Stimulated activated CD4-positive, alpha-beta T cell treated with anti-CD3 and anti-CD28 coated beads, Interleukin-15, amount 100 ng/mL, for 1 hour (primary cell): ENCODE results near the gene AHNAK2.

ENCODE experiments used
- DNase-seq, 2 donors: peaks; one replicate each; pipeline ENCODE4 v3.0.0-alpha.2; 2020; ENCODE audit warnings: low read depth in 1 of 2, low spot score in 1 of 2

AHNAK2 gene

DNA sequence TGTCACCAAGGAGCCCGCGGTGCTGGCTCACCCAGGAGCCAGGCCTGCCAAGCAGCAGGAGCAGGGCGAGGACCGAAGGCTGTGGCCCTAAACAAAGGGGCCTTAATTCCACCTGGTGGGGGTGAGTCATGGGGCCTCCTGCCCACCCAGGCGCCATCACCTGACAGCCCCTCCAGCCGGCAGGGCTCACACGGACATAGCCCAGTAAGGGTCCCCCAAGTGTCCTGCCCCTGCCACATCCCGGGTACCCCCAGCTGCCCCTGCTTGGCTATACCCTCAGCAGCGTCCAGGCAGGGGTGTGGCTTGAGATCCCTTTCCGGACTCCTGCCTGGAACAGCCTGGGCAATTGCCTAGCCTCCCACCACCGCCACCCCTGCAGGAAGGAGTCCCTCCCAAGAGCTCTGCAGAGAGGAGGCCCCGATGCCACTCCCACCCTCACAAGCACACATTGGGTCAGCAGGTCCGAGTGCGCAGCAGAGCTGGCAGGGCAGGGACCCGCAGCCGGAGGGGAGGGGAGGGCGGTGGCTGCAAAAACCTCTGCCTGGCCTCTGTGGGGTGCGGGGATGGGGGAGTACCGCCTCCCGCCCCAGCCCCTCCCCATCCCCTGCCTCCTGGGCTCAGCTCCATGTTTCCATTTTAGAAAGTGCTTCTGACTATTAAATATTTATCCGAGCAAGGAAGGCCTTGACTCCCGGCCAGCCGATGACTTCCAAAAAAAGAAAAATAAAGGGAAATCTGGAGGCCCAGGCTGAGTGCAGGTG, 4.6 kb downstream of the AHNAK2 start:
- no peak for DNase-seq

DNA sequence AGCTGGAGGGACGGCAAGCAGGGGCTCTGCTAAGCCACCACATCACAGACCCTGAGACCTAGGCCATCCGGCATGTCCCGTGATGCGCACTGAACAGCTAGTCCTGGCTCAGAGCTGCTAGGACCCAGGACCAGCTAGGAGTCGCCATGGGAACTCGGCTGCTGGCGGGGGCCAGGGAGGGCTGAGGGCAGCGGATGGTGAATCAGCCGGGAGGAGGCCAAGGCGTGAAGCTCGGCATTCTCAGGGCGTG, 5.1 kb downstream of the AHNAK2 start:
- DNase-seq = no peak

DNA sequence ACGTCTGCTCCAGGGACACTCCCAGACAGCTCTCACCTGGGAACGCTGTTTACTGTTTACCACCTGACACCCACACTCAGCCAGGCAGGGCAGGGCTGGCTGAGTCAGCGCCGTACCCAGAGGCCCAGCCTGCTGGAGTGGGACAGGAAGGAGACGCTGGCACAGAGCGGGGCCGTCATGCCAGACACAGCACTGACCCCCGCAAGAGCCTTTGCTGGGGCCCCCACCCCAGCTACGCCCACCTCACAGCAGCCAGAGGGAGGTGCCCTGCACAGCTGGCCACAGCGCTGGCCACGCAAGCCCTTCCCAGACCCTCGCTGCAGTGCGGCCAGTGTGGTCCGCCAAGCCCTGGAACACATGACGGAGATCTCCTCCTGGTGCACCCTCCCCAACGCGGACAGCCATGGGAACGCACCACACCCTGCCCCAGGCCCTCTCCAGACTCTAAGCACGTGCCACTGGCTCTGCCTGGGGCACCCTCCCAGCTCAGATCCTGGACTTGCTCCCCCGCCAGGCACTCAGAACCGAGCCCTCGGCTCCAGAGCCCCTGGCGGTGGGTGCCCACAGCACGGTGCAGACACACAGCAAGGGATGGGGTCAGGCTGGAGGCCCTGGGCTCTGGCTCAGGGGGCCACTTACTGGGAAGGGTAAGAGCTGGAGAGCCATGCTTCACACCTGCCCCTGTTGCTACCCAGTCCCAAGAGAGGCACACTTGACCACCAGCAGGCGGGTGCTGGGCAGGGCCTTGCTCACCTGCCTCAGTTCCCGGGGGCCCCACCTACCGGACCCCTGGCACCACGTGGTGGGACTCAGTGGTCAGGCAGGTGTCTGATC, 5.7 kb downstream of the AHNAK2 start:
- no peak for DNase-seq

DNA sequence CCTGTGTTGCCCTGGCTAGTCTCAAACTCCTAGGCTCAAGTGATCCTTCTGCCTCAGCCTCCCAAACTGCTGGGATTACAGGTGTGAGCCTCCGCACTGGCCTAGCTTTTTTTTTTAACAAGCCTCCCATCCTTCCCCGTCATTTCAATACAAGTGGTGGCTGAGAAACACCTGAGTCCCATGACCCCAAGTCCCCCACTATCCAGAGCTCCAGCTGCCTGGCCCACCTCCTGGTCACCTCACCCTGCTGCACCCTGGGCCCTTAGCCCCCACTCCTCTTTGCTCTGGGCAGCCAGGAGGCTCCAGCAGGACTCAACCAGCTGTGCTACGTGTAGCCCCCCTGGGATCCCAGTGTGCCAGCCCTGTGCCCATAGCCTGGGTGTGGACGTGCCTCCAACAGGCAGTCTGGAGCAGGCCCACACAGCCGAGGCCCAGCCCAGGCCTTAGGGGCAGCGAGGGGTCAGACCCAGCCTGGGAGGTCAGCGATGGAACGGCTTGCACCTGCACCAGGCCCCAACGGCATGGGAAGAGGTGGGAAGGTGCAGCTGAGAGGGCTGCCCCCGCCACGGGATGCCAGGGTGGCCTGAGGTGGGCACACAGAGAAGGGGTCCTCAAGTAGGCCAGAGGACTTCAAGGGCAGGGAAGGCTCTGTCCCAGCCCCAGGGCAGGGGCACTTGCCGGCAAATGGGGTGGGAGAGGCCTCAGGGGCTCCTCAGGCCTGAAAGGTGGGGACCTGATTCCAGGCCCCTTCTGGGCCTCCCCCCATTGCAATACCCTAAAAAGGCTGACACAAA, 6.5 kb downstream of the AHNAK2 start:
- DNase-seq = no peak

DNA sequence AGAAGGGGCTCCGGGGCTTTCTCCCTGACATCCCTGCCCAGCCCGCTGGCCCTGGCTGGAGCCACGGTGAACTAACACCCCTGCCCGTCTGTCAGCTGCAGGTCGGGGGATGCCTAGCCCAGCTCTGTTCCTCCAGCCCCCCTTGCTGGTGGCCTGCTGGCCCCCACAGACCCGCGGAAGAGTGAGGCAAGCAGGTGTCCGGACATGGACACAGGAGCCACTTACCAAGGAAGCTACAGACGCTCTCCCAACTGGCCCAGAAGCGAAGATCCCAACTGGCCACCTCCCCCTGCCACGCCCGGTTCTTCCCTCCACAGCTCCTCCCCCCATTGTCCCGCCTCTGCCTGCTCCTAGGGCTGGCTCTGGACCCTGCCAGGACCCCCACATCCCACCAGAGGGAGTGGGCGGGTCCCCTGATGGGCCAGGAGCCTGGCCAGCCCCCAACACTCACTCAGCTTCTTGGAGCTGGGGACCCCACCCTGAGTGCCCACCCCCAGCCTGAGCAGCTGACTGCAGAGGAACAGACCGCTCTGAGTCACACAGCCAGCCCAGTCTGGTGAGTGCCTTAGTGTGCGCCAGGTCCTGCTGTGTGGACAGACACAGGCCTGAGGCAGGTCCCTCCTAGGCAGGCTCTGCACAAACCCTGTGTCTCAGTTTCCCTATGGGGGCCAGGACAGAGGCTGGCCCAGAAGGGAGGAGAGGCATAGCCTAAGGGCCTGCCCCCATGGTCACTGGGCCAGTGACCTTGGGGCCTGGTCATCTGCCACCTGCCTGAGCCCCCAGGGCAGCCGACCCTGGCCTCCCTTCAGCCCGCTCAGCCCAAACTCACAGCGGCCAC, 7.7 kb downstream of the AHNAK2 start:
- DNase-seq = no peak

DNA sequence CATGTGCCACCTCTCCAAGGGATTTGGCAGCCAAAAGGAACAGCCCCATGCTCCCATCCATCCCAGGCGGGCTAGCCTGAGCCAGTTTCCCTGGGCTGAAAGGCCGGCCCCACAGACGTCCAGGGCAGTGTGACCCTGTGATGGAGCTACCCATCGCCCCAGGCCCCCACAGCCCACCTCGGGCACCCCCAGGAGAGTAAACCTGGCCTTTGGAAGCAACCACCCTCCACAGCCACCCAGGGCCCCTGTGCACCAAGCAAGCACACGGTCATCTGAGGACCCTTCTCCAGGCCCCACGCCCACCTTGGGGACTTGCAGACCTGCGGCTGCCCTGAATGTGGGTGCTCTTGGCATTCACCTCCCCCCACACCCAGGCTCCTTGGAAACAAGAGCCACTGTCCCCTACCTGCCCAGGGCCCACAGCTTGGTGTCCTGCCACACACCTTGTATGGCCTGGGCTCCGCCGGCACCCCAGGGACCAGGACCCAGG, 8.4 kb downstream of the AHNAK2 start:
- no peak for DNase-seq

DNA sequence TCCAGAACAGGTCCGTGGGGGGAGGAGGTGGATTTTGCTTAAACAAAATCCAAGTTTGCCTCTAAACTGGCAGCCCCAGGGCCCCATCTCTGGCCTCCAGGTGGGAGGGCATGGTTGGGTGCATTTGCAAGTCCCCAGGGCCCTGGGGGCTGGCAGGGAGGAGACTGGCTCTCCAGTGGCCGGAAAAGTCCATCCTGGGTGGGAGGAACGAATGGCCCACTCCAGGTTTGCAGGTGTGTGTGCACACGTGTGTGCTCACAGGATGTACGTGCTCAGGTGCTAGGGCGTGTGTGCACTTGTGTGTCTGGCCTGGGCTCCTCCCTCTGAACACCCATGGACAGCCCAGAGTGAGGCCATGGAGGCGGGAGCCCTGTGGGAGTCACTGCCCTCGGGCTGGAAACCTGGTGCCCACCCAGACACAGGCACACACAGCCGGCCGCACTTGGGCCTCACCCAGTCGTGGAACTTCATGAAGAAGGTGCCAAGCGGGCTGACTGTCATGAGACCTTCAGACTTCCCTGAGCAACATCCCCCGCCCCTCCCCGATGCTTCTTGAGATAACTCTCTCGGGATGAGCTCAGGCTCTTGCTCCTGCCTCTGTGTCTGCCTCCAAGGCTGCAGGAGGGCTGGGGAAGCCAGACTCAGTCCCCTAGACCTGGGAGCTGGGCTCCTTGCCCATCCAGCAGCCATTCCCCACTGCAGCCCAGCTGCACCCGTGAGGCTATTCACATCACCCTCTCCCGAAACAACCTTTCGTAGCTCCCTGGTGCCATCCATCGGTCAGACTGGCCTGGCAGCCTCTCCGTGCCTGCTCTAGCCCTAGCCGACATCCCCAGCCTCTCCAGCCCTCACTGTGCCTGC, 9.4 kb downstream of the AHNAK2 start:
- DNase-seq = no peak

DNA sequence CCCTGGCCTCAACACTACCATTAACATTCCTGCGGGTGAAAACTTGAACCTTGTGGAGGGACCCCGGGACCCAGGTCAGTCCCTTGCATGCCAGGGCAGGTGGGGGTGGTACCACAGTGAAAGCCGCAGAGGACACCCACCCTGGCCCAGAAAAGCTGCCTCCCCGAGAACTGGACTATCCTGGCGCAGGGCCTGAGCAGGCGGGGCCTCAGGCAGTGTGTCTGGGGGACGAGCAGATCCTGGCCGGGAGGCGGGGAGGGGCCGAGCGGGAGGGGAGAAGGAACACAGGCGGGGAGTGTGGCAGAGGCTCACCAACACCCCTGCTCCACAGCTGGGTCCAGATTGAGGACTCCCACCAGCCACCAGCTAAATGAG, 10.0 kb downstream of the AHNAK2 start:
- no peak for DNase-seq

DNA sequence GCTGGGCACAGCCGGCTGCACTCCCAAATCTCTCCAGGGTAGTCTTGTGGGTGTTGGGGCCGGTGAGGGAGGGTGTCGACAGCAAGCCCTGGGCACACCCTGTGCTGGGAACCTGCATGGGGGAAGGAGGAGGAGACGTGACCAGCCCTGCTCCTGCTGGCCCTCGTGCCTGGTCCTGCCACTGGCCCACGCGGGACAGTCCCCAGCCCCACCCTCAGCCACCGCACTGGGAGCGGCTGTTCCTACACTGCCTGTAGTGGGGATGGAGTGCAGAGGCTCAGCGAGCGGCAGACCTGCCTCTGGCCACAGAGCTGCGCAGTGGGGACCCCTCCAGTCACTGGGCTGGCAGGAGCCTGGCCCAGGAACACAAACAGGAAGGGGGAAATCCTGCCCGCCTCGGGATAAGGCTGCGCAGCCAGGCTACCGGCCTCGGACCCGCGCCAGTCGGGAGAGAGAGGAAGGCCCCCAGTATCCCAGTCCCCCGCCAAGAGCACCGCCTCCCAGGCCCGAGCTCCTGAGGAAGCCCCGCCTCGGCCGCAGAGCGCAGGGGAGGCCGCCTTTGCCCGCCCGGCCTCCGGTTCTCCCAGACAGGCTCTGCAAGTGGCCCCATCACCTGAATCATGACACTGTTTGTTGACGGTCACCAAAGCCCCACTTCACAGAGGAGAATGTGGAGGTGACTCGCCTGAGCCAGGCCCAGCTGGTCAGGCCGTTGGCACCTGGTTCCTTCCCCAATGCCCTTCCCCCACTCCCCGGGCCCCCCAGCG, 10.6 kb downstream of the AHNAK2 start:
- DNase-seq = no peak

DNA sequence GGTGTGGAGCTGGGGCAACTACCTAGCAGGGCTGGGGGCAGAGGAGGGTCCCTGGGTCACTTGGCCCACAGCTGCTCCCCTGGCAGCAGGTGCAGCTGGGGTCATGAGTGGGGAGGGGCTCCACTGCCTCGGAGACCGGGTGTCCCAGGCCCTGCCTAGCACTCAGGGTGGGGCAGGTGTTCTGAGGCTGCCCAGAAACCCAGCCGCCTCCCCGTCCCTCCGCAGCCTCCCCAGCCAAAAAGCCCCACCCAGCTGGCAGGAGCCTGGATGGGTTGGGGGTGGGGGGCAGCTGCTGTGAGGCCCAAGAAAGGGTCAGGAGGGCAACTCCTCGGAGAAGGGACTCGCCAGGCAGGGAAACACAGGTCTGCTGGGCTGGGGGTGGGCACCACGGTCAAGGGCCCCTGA, 11.2 kb downstream of the AHNAK2 start:
- DNase-seq = no peak

DNA sequence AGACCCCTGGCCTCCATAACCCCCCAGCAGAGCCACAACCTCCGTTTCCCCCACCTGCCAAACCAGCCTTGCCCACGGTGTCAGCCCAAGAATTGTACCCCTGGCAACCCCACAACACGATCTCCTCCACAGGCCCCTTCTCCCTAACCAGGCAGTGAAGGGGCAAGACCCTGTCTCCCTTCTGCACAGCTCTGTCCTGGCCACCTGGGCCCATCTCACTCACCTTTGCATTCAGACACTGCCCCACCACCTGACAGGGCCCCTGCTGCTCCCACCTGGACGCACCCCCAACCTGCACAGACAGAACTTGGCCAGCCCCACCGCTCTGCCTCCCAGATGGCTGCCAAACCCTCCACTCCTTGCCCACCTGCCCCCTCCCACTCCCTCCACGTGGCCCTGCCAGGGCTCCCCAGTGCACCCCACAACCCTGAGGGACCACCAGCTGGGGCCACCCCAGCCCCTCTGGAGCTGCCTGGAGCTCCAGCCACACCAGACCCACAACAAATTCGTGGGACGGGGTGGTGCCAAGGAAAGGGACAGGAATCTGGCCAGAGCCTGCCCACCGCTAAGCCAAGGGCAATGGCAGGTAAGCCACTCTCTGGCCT, 11.8 kb downstream of the AHNAK2 start:
- no peak for DNase-seq

DNA sequence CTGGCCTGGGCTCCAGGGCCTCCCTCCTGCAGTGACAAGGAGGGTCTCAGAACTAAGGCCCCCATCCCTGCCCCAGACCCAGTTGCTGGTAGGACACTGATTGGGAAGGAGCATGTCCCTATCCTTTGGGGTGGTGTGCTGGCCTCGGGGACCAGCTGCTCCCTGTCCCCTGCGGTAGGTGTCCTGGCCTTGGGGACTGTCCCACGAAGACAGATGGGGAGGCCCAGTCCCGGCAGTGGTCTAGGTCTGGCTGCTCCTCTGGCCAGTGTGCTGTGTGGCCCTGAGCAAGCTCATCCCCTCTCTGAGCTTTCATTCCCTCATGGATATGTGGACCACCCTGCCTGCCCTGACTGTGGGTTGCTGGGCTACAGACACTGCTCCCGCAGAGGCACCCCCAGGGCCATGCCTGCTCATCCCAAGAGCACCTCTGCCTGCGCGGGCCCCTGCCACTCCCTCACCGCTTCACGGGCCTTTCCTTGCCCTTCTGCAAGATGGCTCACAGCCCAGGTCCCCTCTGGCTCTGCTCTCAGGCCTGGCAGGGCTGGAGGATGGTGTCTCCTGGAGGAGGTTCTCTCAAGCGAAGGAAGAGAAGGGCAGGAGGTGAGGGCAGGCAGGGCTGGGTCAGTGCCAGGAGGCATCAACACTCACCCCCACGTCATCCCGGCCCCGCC, 12.5 kb downstream of the AHNAK2 start:
- no peak for DNase-seq

DNA sequence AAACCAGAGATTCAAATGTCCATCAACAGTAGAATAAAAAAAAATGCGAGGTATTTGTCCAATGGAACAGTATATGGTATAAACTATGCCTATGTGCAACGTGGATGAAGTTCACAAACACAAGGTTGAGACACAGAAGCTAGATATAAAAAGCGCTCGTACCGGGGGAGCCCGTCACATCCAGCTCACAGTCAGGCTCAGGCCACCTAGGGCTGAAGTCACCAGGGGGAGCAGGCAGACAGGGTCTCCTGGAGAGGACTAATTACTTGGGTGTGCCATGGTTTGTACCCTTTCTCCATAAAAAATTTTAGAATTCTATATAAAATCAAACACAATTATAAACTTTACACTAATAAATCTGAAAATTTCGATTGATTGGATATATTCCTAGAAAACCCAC, 13.6 kb downstream of the AHNAK2 start:
- no peak for DNase-seq

DNA sequence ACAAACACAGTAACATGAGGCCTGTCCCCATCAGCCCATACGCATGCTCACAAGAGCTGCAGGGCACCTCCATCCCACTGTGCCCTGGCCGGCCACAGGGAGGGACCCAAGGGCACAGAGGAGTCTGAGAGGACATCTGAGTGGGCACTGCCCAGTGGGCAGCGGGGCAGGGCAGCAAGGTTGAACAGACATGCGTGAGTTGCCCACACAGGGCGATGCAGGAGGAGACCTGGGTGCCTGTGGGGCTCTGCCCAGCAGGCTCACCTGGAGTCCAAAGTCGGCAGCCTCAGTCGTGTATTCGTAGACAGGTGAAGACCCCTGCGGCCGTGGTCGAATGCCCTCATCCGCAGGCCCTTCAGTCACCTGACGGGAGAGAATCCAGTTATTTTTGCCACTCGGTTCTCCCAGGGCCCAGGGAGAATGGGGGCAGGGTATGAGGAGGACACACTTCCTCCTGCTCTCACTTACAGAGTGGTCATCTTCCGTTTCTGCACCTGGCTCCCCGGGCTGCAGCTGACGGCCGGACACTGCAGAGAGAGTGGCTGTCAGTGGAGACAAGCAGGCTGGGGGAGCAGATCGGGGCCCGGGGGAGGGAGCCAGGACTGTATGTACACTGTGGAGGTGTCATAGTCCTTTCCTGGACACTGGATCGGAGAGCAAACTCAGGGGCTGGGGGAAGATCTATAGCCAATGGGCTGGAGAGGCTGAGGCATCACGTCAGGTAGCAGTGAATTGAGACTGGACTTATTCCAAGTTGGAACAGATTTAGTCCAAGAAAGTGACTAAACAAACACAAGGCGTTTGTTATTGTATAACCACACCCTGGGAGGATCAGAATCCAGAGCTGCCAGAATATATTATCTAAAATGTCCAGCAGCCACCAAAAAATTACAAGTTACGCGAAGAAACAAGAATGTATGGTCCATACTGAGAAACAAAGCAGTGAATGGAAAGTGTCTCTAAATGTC, 20.7 kb downstream of the AHNAK2 start:
- DNase-seq = no peak

DNA sequence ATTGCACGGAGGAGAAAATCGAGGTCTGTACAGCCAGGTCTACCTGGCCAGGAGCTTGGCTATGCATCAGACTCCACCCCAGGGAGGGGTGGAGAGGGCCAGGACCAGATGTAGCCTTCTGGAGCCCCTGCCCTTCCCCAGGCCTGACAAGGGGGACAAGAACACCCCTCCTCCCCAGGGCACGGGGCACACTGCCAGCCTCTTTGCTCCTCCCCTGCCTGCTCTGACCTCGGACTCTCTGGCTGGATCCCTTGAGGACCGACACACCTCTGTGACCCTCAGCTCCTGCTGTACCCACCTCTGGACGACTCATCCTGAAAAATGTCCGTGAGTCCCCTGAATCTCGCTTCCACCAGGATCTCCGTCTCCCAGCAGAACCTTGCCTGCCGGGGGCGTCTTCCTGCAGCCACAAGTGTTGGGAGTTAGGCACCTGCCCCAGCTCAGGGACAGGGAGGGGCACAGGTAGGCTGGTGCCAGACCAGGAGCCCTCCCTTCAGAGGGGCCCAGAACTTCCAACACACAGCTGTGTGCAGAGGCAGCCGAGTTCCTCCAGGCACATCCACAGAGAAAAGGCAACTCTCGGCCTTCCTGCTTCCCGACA, 21.8 kb downstream of the AHNAK2 start:
- DNase-seq = no peak

DNA sequence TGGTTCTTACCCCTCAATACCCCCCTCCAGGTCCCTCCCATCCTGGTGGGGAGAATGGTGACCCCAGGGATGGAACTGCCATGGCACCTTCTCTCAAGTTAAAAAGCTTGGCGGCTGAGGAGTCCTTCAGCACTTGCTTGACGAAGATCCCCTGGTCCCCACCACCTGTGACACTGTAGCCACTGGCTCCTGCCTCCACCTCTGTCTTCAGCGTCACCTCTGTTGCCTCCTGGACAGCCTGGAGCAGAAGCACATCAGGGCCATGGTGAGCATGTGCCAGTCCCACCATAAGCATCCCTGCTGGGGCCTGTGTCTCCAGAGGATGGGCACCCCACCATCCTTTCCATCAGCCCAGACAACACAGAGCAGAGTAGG, 22.8 kb downstream of the AHNAK2 start:
- no peak for DNase-seq
